SU-DHL-6 (cell line): Measurements from ENCODE around the gene PRCD.

ENCODE experiments used
- EZH2phosphoT487 ChIP-seq: fragments of 200-600 bp; sonication (generic), shearing (Covaris generic); conservative IDR thresholded peaks from 2 replicates; pipeline ENCODE4 v1.6.1; 2018; ENCODE audit warnings: mild to moderate bottlenecking, antibody characterized with exemption, low read length, moderate library complexity, mixed read lengths
- TF ChIP-seq, protein P1 (sequence below): fragments of 200-600 bp; sonication (generic); IDR thresholded peaks from one replicate; pipeline ENCODE4 v1.5.1; 2017; ENCODE audit warnings: antibody characterized with exemption, mild to moderate bottlenecking, low read length, moderate library complexity; ENCODE audit not compliant: insufficient read depth, poor library complexity, severe bottlenecking

DNA sequence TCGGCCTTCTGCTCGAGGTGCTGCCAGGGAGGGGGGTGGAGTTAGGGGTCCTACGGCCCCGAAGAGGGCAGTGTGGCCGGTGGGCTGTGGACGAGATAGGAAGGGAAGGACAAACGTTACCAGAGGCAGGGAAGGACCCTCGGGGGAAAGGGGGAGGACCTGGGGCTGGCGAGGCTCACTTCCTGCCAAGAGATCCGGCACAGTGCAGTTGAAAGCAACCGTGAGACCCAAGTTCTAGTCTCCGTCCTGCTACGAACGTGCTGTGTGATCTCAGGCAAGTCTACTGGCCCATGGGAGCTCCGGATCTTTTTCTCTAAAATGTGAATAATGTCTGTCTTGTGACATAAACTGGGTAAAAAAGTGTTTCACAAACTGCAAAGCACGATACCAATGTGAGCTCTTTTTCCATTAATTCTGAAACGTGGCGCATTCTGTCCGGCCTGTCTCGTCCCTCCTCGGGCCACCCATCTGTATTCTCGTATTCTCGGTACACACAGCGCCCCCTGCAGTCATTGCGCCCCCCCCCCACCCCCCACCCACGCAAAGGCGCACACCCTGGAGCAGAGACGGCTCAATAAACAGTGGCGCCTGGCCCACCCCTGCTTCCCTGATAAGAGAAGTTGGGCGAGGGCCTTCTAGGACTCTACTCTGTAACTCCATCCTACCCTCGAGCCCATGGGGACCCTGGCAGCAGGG is 11.2 kb upstream of the PRCD start:
- TF ChIP-seq, protein P1, sequence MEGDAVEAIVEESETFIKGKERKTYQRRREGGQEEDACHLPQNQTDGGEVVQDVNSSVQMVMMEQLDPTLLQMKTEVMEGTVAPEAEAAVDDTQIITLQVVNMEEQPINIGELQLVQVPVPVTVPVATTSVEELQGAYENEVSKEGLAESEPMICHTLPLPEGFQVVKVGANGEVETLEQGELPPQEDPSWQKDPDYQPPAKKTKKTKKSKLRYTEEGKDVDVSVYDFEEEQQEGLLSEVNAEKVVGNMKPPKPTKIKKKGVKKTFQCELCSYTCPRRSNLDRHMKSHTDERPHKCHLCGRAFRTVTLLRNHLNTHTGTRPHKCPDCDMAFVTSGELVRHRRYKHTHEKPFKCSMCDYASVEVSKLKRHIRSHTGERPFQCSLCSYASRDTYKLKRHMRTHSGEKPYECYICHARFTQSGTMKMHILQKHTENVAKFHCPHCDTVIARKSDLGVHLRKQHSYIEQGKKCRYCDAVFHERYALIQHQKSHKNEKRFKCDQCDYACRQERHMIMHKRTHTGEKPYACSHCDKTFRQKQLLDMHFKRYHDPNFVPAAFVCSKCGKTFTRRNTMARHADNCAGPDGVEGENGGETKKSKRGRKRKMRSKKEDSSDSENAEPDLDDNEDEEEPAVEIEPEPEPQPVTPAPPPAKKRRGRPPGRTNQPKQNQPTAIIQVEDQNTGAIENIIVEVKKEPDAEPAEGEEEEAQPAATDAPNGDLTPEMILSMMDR = peak; percentile 28
- no peak for TF ChIP-seq EZH2phosphoT487
